Loucy (cell line): ENCODE measurements around the gene TOM1L2.

Experiments used
- H2AFZ ChIP-seq: fragments of 200-600 bp; sonication (generic); 2 replicates; pipeline ENCODE4 v1.6.0; 2016; ENCODE audit warnings: antibody characterized with exemption, mild to moderate bottlenecking, low read length, moderate library complexity
- H3F3A ChIP-seq: fragments of 200-600 bp; 2 replicates; pipeline ENCODE4 v1.6.0; 2016; ENCODE audit warnings: antibody characterized with exemption, low read depth, mild to moderate bottlenecking
- H3K27me3 ChIP-seq: fragments of 200-600 bp; sonication (generic); 2 replicates; pipeline ENCODE4 v1.6.1; 2014; ENCODE audit warnings: low read length, mild to moderate bottlenecking; ENCODE audit not compliant: insufficient read depth, poor library complexity, severe bottlenecking
- H3K36me3 ChIP-seq: fragments of 200-600 bp; sonication (generic); 2 replicates; pipeline ENCODE4 v1.6.1; 2016; ENCODE audit warnings: low read length; ENCODE audit not compliant: insufficient read depth
- H3K4me1 ChIP-seq: fragments of 200-600 bp; sonication (generic); 2 replicates; pipeline ENCODE4 v1.5.1; 2014; ENCODE audit warnings: low read length, mild to moderate bottlenecking; ENCODE audit not compliant: insufficient read depth, poor library complexity, severe bottlenecking
- H3K4me2 ChIP-seq: fragments of 200-600 bp; sonication (generic); 2 replicates; pipeline ENCODE4 v1.6.0; 2014; ENCODE audit warnings: antibody characterized with exemption, low read length, low read depth, mild to moderate bottlenecking; ENCODE audit not compliant: poor library complexity, severe bottlenecking
- H3K4me3 ChIP-seq: fragments of 200-600 bp; sonication (generic); 2 replicates; pipeline ENCODE4 v1.5.1; 2014; ENCODE audit warnings: low read length, mild to moderate bottlenecking, mixed read lengths; ENCODE audit not compliant: poor library complexity, severe bottlenecking
- H3K79me2 ChIP-seq: fragments of 200-600 bp; sonication (generic); 2 replicates; pipeline ENCODE4 v1.6.1; 2014; ENCODE audit warnings: low read length; ENCODE audit not compliant: insufficient read depth
- H3K9ac ChIP-seq: fragments of 200-600 bp; sonication (generic); 2 replicates; pipeline ENCODE4 v1.6.0; 2014; ENCODE audit warnings: mild to moderate bottlenecking, low read depth, low read length, moderate library complexity; ENCODE audit not compliant: poor library complexity, severe bottlenecking
- H3K9me2 ChIP-seq: fragments of 200-600 bp; sonication (generic); replicated peaks from 2 replicates; pipeline ENCODE4 v1.6.1; 2016; ENCODE audit warnings: low read depth, low read length, mixed read lengths
- H3K9me3 ChIP-seq: fragments of 200-600 bp; sonication (generic); 2 replicates; pipeline ENCODE4 v1.6.1; 2014; ENCODE audit warnings: mild to moderate bottlenecking, antibody characterized with exemption, low read length, low read depth; ENCODE audit not compliant: insufficient read depth
- H4K20me1 ChIP-seq: fragments of 200-600 bp; sonication (generic); 2 replicates; pipeline ENCODE4 v1.6.0; 2014; ENCODE audit warnings: antibody characterized with exemption, low read length, mild to moderate bottlenecking; ENCODE audit not compliant: insufficient read depth, poor library complexity, severe bottlenecking
- CTCF ChIP-seq: fragments of 200-600 bp; sonication (generic); conservative IDR thresholded peaks from 2 replicates; pipeline ENCODE4 v1.5.1; 2014; ENCODE audit warnings: mild to moderate bottlenecking, antibody characterized with exemption, low read length
- EZH2phosphoT487 ChIP-seq: fragments of 200-600 bp; IDR thresholded peaks from 2 replicates; pipeline ENCODE4 v1.6.1; 2018; ENCODE audit warnings: antibody characterized with exemption, mild to moderate bottlenecking, moderate library complexity, borderline replicate concordance

Gene TOM1L2

DNA sequence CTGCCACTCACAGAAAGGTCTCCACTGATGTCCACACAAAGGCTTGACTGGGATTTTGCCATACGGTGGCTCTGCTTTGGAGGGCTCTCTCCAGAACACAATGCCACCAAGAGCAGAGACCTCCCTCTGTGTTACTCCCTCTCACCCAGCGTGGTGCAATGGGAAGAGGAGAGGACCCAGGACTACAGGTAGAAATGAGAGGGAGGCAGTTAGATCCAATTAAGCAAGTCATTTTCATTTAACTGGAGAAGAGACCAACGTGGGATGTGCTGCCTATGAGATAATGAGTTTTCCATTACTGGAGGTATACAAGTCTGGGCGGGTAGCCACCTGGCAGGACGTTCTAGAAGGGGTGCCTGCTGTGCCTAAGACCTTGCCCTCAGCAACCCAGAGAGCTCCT is 34.2 kb downstream of the TOM1L2 start:
- Histone ChIP-seq H3K79me2 (no peaks in the 10 kb centered on the region; the same call in 1 of the 2 replicates), H3K4me3 (no peak overlapping the region), H3K4me1 (peaks cover 30% of the 10 kb centered on the region), H3F3A (no peaks in the 10 kb centered on the region), H3K4me2 (no peak overlapping the region), H3K9me2 (no peaks in the 10 kb centered on the region), H2AFZ (no peak overlapping the region), H4K20me1 (no peaks in the 10 kb centered on the region), H3K9ac (no peak overlapping the region), H3K27me3 (no peaks in the 10 kb centered on the region), H3K36me3 (no peaks in the 10 kb centered on the region), H3K9me3 (no peaks in the 10 kb centered on the region)
- TF ChIP-seq CTCF: no peak
- TF ChIP-seq EZH2phosphoT487: no peak

DNA sequence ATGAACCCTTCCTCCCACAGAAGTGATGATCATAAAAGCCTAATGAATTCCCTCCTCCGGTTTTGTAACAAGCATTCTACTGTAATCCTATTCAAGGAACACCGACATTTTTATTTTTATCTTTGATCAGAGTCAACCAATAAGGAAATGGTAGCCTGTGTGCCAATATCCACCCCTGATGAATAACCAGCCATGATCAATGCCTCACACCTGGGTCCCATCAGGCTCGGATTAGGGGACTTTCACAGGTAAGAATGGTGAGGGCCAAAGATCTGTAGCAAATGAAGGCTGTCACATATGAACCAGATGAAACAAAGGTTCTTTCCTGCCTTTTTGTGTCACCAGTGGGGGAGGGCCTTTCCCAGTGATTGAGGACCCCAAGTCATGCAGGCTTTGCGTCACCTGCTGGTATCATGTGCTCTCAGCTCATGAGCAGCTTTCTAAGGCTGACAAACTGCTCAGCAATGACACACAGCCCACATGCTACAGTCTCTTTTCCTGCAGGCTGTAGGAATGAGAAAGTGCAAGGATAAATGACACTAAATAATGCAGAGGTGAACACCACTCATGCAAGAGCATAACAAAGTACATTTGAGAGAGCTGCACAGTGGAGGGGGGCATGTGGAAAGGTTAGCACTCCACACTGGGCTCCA is 34.9 kb downstream of the TOM1L2 start:
- H3K4me1 ChIP-seq: peaks cover 32% of the 10 kb centered on the region
- no peaks in the 10 kb centered on the region; the same call in 1 of the 2 replicates for H3K79me2 ChIP-seq
- H3K9ac ChIP-seq: no peak overlapping the region
- H3K4me2 ChIP-seq: no peak overlapping the region
- no peaks in the 10 kb centered on the region for H3K27me3 ChIP-seq
- no peak overlapping the region for H2AFZ ChIP-seq
- no peaks in the 10 kb centered on the region for H3K36me3 ChIP-seq
- H3K9me3 ChIP-seq: no peaks in the 10 kb centered on the region
- H3F3A ChIP-seq: no peaks in the 10 kb centered on the region
- no peak for TF ChIP-seq CTCF
- H3K4me3 ChIP-seq: no peak overlapping the region
- no peaks in the 10 kb centered on the region for H4K20me1 ChIP-seq
- no peaks in the 10 kb centered on the region for H3K9me2 ChIP-seq

DNA sequence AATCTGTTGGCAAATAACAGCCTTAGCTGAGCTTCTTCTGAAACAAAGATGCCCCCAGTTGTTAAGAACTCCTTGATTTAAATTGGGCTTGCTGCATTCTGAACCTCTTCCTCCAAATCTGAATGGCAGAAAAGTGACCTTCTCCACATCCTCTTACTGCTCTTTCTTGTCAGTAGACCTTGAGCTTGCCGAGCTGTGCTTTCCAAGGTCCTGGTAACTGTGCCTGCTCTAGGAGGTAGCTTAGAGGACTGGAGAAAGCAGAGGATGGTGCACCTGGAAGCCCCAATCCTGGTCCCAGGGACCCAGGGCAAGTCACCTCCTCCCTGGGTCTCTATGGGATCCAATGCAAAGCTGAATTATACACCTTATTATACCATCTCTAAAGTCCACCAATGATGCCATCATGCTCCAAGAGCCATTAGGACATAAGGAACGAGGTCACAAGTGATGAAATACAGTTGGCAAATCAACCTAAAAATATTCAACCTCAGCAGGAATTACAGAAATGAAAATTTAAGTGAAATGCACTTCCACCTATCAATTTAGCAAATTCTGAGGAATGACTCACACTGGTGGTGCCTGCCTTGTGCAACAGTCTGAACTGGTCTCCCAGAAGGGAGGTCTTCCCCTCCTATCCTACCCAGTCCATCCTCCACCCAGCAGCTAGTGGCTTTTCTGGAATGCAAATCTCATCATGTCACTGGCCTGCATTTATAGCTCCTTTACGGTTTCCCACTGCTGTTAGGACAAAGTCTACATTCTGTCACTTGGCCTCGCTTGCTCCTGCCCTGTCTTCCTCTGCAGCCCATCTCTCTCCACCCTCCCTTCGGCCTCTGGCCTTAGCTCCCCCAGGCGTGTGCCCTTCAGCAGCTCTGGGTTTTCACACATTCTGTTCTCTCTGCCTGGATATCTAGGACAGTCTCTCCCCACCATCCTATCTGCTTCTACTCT is 36.6 kb downstream of the TOM1L2 start:
- no peaks in the 10 kb centered on the region; the same call in 1 of the 2 replicates for H3K79me2 ChIP-seq
- H3K9me3 ChIP-seq: no peaks in the 10 kb centered on the region
- peak overlapping the region; percentile 36 for H3K4me2 ChIP-seq
- no peaks in the 10 kb centered on the region for H3K27me3 ChIP-seq
- no peaks in the 10 kb centered on the region for H3K36me3 ChIP-seq
- no peak overlapping the region for H3K9ac ChIP-seq
- TF ChIP-seq EZH2phosphoT487 (no peak), CTCF (no peak)
- peaks cover 32% of the 10 kb centered on the region for H3K4me1 ChIP-seq
- H3K4me3 ChIP-seq: no peak overlapping the region
- no peaks in the 10 kb centered on the region for H3K9me2 ChIP-seq
- no peak overlapping the region for H2AFZ ChIP-seq
- no peaks in the 10 kb centered on the region for H4K20me1 ChIP-seq
- no peaks in the 10 kb centered on the region for H3F3A ChIP-seq
